Coronary artery (tissue), 2 donors: ENCODE measurements around the gene TMEM258.

Source experiments
- DNase-seq: peaks from one replicate; pipeline ENCODE4 v3.0.0-alpha.2; 2017; ENCODE audit warnings: low spot score
- H3K27ac ChIP-seq, 2 donors: fragments of 200-600 bp; sonication (generic); one replicate each; pipeline ENCODE4 v1.5.1; 2016 to 2019
- H3K4me3 ChIP-seq: fragments of 200-600 bp; sonication (generic); 2 replicates; pipeline ENCODE4 v1.5.1; 2016; ENCODE audit warnings: mild to moderate bottlenecking, moderate library complexity
- TF ChIP-seq, protein P1 (sequence below): fragments of 200-600 bp; sonication (generic); IDR thresholded peaks from one replicate; pipeline ENCODE4 v1.5.1; 2019; ENCODE audit warnings: antibody characterized with exemption

Gene TMEM258

GRCh38 chr11:61775606-61776554, 16.5 kb downstream of the TMEM258 start:
- H3K4me3 ChIP-seq = no peak overlapping the region
- TF ChIP-seq, protein P1, sequence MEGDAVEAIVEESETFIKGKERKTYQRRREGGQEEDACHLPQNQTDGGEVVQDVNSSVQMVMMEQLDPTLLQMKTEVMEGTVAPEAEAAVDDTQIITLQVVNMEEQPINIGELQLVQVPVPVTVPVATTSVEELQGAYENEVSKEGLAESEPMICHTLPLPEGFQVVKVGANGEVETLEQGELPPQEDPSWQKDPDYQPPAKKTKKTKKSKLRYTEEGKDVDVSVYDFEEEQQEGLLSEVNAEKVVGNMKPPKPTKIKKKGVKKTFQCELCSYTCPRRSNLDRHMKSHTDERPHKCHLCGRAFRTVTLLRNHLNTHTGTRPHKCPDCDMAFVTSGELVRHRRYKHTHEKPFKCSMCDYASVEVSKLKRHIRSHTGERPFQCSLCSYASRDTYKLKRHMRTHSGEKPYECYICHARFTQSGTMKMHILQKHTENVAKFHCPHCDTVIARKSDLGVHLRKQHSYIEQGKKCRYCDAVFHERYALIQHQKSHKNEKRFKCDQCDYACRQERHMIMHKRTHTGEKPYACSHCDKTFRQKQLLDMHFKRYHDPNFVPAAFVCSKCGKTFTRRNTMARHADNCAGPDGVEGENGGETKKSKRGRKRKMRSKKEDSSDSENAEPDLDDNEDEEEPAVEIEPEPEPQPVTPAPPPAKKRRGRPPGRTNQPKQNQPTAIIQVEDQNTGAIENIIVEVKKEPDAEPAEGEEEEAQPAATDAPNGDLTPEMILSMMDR = no peak
- no peak overlapping the region for H3K27ac ChIP-seq
- no peak for DNase-seq

DNA sequence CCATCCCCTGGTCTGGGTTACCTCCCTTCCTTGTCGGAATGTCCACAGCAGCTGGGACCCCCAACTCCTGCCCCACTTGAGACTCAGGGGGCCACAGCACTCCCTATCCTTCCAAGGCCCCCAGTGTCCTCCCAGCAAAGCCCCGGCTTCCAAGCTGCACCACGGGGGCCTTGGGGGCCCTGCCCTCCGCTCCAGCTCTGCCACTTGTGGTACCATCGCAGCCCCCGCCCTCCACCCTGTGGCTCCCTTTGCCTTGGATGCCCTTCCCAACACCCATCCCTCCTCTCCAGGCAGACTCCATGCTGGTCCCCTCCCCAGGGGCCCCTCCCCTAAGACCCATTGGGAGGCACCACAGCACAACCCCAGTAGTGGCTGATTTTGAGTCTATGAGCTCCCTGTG, 17.3 kb downstream of the TMEM258 start:
- TF ChIP-seq, protein P1 = no peak
- DNase-seq = no peak
- Histone ChIP-seq H3K4me3 (no peak overlapping the region), H3K27ac (no peak overlapping the region)

DNA sequence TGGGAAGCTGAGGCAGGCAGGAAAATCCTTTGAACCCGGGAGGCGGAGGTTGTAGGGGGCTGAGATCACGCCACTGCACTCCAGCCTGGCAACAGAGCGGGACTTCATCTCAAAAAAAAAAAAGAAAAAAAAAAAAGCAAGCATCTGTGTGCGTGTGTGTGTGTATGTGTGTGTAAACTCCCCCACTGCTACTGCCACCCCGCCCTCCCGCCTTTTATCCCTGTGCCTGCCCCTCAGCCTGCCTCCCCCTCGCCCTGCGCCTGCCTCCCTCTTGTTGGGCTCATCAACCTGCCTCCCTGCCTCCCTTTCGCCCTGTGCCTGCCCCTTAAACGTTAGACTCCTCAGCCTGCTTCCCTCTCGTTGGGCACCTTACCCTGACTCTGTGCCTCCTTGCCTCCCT, 18.0 kb downstream of the TMEM258 start:
- DNase-seq = no peak
- Histone ChIP-seq H3K4me3 (no peak overlapping the region), H3K27ac (no peak overlapping the region)
- TF ChIP-seq, protein P1 = no peak

- TF ChIP-seq, protein P1 = no peak
These were observed 18.6 kb downstream of the TMEM258 start for GRCh38 chr11:61773809-61774208.

DNA sequence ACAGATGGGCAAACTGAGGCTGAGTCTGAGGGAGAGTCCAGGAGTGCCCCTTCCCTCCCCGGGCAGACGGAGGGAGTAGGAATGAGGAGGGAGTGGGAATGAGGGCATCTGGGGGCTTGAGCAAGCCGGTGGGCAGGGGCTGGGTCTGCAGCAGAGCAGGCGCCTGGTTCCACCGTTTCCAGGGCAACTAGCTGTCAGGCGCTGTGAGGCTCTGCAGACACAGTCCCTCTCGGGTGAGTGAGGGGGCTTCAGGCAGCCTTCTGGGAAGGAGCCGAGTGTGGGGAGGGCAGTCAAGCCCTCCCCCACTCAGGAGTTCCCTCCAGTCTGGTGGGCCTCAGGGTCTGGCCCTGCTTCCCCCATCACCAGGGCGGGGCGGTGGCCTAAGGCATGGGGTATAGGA, 19.0 kb downstream of the TMEM258 start:
- TF ChIP-seq, protein P1 = no peak
- no peak overlapping the region for H3K27ac ChIP-seq
- DNase-seq = no peak
- no peak overlapping the region for H3K4me3 ChIP-seq

More at GRCh38 chr11:61773809-61774208, 18.6 kb downstream of the TMEM258 start:
- Histone ChIP-seq H3K4me3 (no peak overlapping the region), H3K27ac (no peak overlapping the region)
- DNase-seq = no peak

- no peak for DNase-seq
- H3K4me3 ChIP-seq = no peak overlapping the region
- TF ChIP-seq, protein P1 = no peak
- H3K27ac ChIP-seq = no peak overlapping the region
These were observed 20.4 kb downstream of the TMEM258 start for GRCh38 chr11:61771985-61772455.
